ENCODE data around the gene MOG. TPM values are rescaled to one million over a fixed set of nuclear protein-coding genes. Genes with fewer than 3 reads are reported as not detected.

The MOG gene
- total RNA-seq, 1 donor from 2014 or later, result not detected

DNA sequence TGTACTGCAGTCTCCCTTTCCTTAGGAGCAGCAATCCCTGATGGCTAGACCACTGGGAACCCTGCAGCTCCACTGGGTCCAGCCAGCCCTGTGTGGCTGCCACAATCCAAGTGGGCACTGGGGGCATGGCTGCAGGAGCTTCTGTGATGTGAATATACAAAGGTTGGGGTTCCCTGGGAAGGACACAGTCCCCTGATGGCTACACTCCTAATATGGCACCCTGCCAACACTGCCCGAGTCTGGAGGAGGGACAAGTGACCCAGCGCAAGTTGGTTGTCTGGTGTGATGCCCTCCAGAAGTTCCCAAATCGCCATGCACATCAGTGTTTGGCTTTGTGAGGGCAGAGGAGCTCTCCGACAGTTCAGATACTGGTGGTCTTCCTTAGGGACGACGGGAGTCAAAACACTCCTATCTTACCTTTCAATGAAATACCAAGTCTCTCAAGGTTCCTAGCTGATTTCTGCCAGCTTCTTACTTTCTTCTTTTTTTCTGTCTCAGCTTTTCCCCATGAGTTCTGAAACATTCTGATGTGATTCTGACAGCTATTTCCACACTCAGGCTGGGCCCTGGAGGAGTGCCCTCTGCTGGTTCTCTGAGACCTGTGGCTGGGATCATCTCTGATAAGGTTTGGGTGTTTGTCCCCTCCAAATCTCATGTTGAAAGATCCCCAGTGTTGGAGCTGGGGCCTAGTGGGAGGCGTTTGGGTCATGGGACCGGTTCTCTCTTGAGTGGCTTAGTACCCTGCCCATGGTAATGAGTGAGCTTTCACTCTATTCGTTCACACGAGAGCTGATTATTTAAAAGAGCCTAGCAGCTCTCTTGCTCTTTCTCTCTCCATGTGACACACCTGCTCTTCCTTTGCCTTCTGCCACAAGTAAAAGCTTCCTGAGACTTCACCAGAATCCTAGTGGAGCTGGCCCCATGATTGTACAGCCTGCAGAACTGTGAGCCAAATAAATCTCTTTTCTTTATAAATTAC, 39.5 kb downstream of the MOG start:
- ATAC-seq (peak in 1 of 2 donors; percentile 39), DNase-seq (no peak)
- H3K27me3 ChIP-seq (ENCODE audit: low read depth), result no peaks in the 10 kb centered on the region
- H3K27ac ChIP-seq, result no peak overlapping the region
- no peaks in the 10 kb centered on the region for H3K36me3 ChIP-seq
- no peaks in the 10 kb centered on the region for H3K9me3 ChIP-seq
- no peaks in the 10 kb centered on the region for H3K4me1 ChIP-seq
- H3K4me3 ChIP-seq, result no peak overlapping the region
- peak; percentile 20 for TF ChIP-seq CTCF (IDR thresholded peaks at IDR 0.05)
- intact Hi-C loops (cut with DNase I), result no loop called here

DNA sequence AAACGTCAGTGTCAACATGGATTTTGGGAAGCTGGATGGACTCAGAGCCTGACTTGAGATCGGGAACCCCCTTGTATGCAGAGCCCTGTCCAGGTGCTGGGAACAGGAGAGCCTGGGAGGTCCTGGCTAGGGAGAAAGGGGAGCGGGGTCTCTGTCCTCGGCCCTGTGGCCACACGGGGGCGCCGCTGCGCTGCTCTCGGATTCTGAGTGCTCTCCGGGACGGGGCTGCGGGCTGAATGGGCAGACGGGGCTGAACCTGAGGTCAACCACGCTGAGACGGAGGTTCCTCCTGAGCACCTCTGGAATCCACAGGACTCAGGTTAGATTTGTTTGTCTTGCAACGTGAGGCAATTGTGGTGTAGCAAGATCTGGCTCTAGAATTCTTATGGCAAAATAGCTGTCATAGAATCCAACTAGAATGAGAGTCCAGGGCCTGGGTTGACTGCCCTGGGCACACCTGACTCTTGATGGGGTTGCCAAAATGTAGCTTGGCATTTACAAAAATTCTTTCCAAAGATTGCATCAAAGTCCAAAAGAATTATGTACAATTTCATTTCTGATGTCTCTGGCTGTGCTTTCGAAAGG, 45.7 kb downstream of the MOG start:
- Histone ChIP-seq H3K9me3 (no peaks in the 10 kb centered on the region), H3K4me1 (no peaks in the 10 kb centered on the region), H3K27me3 (ENCODE audit: low read depth) (peaks cover 4% of the 10 kb centered on the region), H3K36me3 (no peaks in the 10 kb centered on the region), H3K27ac (no peak overlapping the region), H3K4me3 (no peak overlapping the region)
- peak; percentile 74 for DNase-seq
- intact Hi-C loops (cut with DNase I), result loop anchor here (10.0 kb wide), 1 partner anchor 52 kb away; no protein-coding TSS in a partner anchor
- peak; percentile 52 for TF ChIP-seq CTCF (IDR thresholded peaks at IDR 0.05)
- peak; percentile 80 to 87 for ATAC-seq

GRCh38 chr6:29705389-29706231, 48.7 kb downstream of the MOG start:
- Histone ChIP-seq H3K4me3 (no peak overlapping the region), H3K4me1 (no peaks in the 10 kb centered on the region), H3K36me3 (no peaks in the 10 kb centered on the region), H3K27ac (no peak overlapping the region), H3K9me3 (no peaks in the 10 kb centered on the region), H3K27me3 (ENCODE audit: low read depth) (peaks cover 4% of the 10 kb centered on the region)
- ATAC-seq (peak; percentile 50 to 73), DNase-seq (no peak)
- intact Hi-C loops (cut with DNase I), result loop anchor here (10.0 kb wide), 1 partner anchor 49 kb away; no protein-coding TSS in a partner anchor
- peak; percentile 60 for TF ChIP-seq CTCF (IDR thresholded peaks at IDR 0.05)

- peak overlapping the region; percentile 27 for H3K4me3 ChIP-seq
- intact Hi-C loops (cut with DNase I), result loop anchor here (10.0 kb wide), 1 partner anchor 46 kb away; no protein-coding TSS in a partner anchor
- DNase-seq (no peak), ATAC-seq (peak; percentile 64 to 65)
- H3K4me1 ChIP-seq, result no peaks in the 10 kb centered on the region
- H3K27ac ChIP-seq, result no peak overlapping the region
- no peaks in the 10 kb centered on the region for H3K9me3 ChIP-seq
- H3K36me3 ChIP-seq, result no peaks in the 10 kb centered on the region
- no peaks in the 10 kb centered on the region for H3K27me3 ChIP-seq (ENCODE audit: low read depth)
- TF ChIP-seq CTCF (IDR thresholded peaks at IDR 0.05), result no peak
Observed at GRCh38 chr6:29708432-29709179, 51.7 kb downstream of the MOG start.

All from lower lobe of right lung (tissue), 2 donors.